ENCODE results near the gene ANKFY1.

ANKFY1 gene

DNA sequence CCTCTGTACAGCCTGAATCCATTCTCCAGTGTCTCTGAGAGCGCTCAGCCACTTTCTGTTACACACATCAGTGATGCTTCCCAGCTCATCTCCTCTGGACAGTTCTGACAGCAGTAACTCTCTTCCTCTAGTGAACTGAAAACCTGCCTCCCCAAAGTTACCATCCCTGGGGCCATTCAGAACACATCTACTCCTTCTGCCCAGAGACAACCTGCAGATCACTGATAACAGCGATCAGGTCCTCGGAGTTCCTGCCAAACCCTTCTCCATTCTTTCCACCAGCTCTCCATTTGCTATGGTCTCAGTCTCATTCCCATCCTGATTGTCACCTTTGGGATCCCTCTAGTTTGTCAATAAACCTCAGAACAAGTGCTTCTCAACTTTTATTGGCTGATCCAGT, 128.3 kb downstream of the ANKFY1 start:
- Histone ChIP-seq H3K4me1 (ENCODE audit: control insufficient read depth, insufficient read depth, low read length) (peaks cover 20% of the 10 kb centered on the region), H3K27me3 (ENCODE audit: control insufficient read depth, insufficient read depth, low read length) (no peaks in the 10 kb centered on the region), H3K36me3 (ENCODE audit: control insufficient read depth, insufficient read depth, low read length) (peaks cover 12% of the 10 kb centered on the region), H3K27ac (ENCODE audit: low read depth, low read length) (no peak overlapping the region), H3K9ac (ENCODE audit: low read length) (no peak overlapping the region), H3K4me3 (ENCODE audit: low read length) (peak overlapping the region; percentile 22)

DNA sequence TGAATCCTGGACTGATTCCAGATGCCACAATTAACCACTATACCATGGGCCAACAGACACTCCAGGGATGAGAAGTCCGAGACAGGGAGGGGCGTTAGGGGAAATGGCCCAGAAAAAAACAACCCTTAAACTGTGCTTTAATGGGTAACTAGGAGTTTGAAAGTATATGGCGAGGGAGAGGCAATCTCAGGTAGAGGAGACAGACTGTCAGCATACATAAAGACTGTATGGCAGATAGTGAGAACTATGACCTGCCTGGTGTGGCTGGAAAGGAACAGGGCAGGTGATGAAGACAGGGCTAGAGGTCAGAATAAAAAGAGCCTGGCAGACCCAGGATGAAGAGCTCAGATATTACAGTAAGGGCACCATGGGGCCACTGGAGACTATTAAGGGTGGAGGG, 129.1 kb downstream of the ANKFY1 start:
- H3K9ac ChIP-seq (ENCODE audit: low read length) = no peak overlapping the region
- H3K4me3 ChIP-seq (ENCODE audit: low read length) = no peak overlapping the region
- peaks cover 19% of the 10 kb centered on the region for H3K4me1 ChIP-seq (ENCODE audit: control insufficient read depth, insufficient read depth, low read length)
- H3K27ac ChIP-seq (ENCODE audit: low read depth, low read length) = no peak overlapping the region
- H3K27me3 ChIP-seq (ENCODE audit: control insufficient read depth, insufficient read depth, low read length) = no peaks in the 10 kb centered on the region
- peaks cover 12% of the 10 kb centered on the region for H3K36me3 ChIP-seq (ENCODE audit: control insufficient read depth, insufficient read depth, low read length)

DNA sequence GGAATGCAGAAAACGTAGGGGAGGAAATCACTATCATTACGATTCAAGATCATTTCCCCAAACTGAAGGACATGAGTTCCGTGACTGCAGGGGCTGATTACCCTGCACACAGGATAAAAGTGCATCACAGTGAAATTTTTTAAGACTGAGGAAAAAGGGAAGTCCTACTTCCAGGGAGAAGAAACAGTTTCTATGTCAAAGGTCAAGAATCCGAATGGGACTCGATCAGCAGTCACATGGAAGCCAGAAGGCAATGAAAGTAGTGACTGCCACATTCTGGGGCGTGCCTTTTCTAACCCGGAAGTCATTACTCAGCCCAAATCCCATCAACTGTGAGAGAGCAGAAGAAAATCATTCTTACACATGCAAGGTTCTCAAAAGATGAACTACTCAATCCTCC, 133.1 kb downstream of the ANKFY1 start:
- no peaks in the 10 kb centered on the region for H3K27me3 ChIP-seq (ENCODE audit: control insufficient read depth, insufficient read depth, low read length)
- peaks cover 6% of the 10 kb centered on the region for H3K36me3 ChIP-seq (ENCODE audit: control insufficient read depth, insufficient read depth, low read length)
- no peak overlapping the region for H3K9ac ChIP-seq (ENCODE audit: low read length)
- H3K4me1 ChIP-seq (ENCODE audit: control insufficient read depth, insufficient read depth, low read length) = peaks cover 2% of the 10 kb centered on the region
- H3K4me3 ChIP-seq (ENCODE audit: low read length) = no peak overlapping the region
- no peak overlapping the region for H3K27ac ChIP-seq (ENCODE audit: low read depth, low read length)

GRCh38 chr17:4127555-4127954, 136.2 kb downstream of the ANKFY1 start:
- no peak overlapping the region for H3K9ac ChIP-seq (ENCODE audit: low read length)
- no peak overlapping the region for H3K27ac ChIP-seq (ENCODE audit: low read depth, low read length)
- H3K4me3 ChIP-seq (ENCODE audit: low read length) = no peak overlapping the region
- H3K36me3 ChIP-seq (ENCODE audit: control insufficient read depth, insufficient read depth, low read length) = peaks cover 6% of the 10 kb centered on the region
- no peaks in the 10 kb centered on the region for H3K27me3 ChIP-seq (ENCODE audit: control insufficient read depth, insufficient read depth, low read length)
- H3K4me1 ChIP-seq (ENCODE audit: control insufficient read depth, insufficient read depth, low read length) = no peaks in the 10 kb centered on the region

DNA sequence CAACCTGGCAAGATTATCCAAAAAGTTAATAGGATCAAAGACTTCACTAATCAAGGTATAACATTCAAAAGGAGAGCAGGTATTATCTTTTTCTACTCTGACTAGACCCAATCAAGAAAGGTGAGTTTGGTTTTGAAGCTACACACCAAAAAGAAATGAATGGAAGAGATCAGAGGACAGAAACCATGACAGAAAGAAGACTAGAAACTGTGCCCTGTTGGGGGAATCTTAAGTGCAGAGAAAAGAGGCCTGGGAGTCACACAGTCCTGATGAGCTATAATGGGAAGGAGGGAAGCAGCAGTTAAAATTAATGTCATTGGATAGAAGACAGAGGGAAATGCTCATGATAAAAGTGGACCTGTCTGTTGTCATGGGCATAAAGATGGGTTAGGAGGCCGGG, 138.2 kb downstream of the ANKFY1 start:
- no peak overlapping the region for H3K9ac ChIP-seq (ENCODE audit: low read length)
- no peaks in the 10 kb centered on the region for H3K27me3 ChIP-seq (ENCODE audit: control insufficient read depth, insufficient read depth, low read length)
- H3K4me3 ChIP-seq (ENCODE audit: low read length) = no peak overlapping the region
- H3K36me3 ChIP-seq (ENCODE audit: control insufficient read depth, insufficient read depth, low read length) = peaks cover 4% of the 10 kb centered on the region
- no peak overlapping the region for H3K27ac ChIP-seq (ENCODE audit: low read depth, low read length)
- no peaks in the 10 kb centered on the region for H3K4me1 ChIP-seq (ENCODE audit: control insufficient read depth, insufficient read depth, low read length)

DNA sequence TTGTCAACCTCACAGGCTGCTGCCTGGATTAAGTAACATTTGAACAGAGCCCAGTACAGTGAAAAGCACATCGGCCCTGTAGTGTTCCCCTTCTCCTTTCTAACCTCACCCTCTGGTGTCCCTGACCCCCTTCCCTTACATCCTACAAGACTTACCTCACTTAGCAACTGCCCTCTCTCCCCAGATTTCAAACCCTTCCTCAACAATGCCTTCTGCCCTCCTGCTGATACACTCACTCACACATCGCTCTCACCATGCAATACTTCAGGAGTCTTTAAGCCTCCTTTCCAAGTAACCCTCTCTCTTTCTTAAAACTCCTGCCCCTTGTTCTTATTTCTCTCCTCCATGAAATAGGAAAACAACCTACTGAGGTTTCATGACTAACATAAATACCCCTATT, 138.8 kb downstream of the ANKFY1 start:
- H3K4me3 ChIP-seq (ENCODE audit: low read length) = no peak overlapping the region
- no peak overlapping the region for H3K9ac ChIP-seq (ENCODE audit: low read length)
- no peak overlapping the region for H3K27ac ChIP-seq (ENCODE audit: low read depth, low read length)
- no peaks in the 10 kb centered on the region for H3K27me3 ChIP-seq (ENCODE audit: control insufficient read depth, insufficient read depth, low read length)
- no peaks in the 10 kb centered on the region for H3K4me1 ChIP-seq (ENCODE audit: control insufficient read depth, insufficient read depth, low read length)
- H3K36me3 ChIP-seq (ENCODE audit: control insufficient read depth, insufficient read depth, low read length) = peaks cover 3% of the 10 kb centered on the region

DNA sequence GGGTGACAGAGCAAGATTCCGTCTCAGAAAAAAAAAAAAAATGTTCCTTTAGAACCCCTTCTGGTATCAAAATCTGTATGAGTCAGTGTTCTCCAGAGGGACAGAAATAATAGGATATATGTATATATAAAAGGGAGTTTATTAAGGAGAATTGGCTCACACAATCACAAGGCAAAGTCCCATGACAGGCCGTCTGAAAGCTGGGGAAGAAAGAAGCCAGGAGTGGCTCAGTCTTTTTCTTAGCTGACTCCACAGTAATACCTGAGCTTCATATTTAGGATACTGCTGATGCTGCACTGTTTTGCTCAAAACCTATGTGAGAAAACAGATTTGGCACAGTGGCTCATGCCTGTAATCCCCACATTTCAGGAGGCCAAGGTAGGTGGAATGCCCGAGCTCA, 143.4 kb downstream of the ANKFY1 start:
- Histone ChIP-seq H3K27ac (ENCODE audit: low read depth, low read length) (no peak overlapping the region), H3K4me1 (ENCODE audit: control insufficient read depth, insufficient read depth, low read length) (no peaks in the 10 kb centered on the region), H3K36me3 (ENCODE audit: control insufficient read depth, insufficient read depth, low read length) (peaks cover 20% of the 10 kb centered on the region), H3K4me3 (ENCODE audit: low read length) (no peak overlapping the region), H3K27me3 (ENCODE audit: control insufficient read depth, insufficient read depth, low read length) (no peaks in the 10 kb centered on the region), H3K9ac (ENCODE audit: low read length) (no peak overlapping the region)

DNA sequence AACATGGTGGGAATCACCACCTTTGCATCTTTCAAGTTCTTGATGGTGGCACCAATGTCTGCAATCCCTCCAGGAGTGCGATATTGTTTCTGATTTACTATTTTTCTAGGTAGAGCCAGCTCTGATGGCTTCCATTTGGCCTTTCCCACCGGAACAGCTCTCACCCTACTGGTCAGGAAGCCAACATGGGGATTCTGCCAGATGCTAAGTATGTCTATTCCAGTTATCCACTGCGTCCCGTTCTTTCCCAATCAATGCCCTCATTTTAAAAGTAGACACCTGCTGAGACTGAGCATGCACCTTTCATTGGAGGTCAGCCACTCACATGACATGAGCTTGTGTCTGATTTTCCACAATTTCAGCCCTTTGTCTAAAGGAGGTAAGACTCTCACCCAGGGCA, 144.5 kb downstream of the ANKFY1 start:
- H3K4me1 ChIP-seq (ENCODE audit: control insufficient read depth, insufficient read depth, low read length) = no peaks in the 10 kb centered on the region
- H3K36me3 ChIP-seq (ENCODE audit: control insufficient read depth, insufficient read depth, low read length) = peaks cover 21% of the 10 kb centered on the region
- no peak overlapping the region for H3K4me3 ChIP-seq (ENCODE audit: low read length)
- no peak overlapping the region for H3K9ac ChIP-seq (ENCODE audit: low read length)
- no peaks in the 10 kb centered on the region for H3K27me3 ChIP-seq (ENCODE audit: control insufficient read depth, insufficient read depth, low read length)
- H3K27ac ChIP-seq (ENCODE audit: low read depth, low read length) = no peak overlapping the region

DNA sequence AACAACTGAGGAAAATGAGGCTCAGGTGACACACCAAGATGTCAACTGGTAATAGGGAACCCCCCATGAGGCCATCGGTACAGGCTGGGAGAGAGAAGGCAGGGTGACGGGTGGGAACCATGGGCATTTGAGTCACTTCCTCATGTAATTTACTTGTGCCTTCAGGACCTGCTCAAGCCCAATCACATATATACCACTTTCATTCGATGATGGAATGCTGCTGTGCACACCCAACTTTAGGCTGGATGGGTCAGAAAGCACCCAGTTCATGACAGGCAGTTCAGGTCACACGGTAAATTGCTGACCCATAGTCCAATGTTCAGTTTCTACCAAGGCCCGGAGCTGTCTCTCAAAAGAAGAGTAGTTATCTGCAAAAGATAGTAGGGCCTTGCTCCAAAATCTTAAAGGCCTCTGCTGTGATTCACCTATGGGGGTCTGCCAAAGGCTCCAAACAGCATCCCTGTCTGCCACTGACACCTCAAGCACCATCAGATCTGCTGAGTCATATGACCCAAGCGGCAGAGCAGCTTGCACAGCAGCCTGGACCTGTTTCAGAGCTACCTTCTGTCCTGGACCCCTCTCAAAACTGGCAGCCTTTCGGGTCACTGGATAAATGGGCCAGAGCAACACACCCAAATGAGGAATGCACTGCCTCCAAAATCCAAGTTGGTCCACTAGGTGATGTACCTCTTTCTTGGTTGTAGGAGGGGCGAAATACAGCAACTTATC, 145.6 kb downstream of the ANKFY1 start:
- H3K36me3 ChIP-seq (ENCODE audit: control insufficient read depth, insufficient read depth, low read length) = peaks cover 28% of the 10 kb centered on the region
- no peak overlapping the region for H3K4me3 ChIP-seq (ENCODE audit: low read length)
- H3K4me1 ChIP-seq (ENCODE audit: control insufficient read depth, insufficient read depth, low read length) = no peaks in the 10 kb centered on the region
- no peak overlapping the region for H3K27ac ChIP-seq (ENCODE audit: low read depth, low read length)
- H3K9ac ChIP-seq (ENCODE audit: low read length) = no peak overlapping the region
- H3K27me3 ChIP-seq (ENCODE audit: control insufficient read depth, insufficient read depth, low read length) = no peaks in the 10 kb centered on the region

DNA sequence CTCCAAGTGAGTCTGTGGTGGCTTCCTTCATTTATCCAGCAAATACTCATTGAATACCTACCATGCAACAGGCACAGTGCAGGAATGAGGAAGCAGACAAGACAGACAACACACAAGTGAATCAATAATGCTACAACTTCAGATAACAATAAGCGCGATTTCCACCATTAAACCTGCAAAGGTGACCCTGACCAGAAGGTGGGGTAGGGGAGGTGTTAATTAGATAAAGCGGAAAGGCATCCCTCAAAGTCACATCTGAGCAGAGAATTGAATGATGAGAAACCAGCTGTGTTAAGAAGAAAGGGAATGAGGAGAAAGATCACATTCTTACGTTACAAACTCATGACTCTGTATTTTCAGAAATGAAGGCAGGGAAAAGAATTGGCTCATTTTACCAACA, 147.3 kb downstream of the ANKFY1 start:
- peaks cover 33% of the 10 kb centered on the region for H3K36me3 ChIP-seq (ENCODE audit: control insufficient read depth, insufficient read depth, low read length)
- H3K9ac ChIP-seq (ENCODE audit: low read length) = no peak overlapping the region

More for the DNA sequence above, 147.3 kb downstream of the ANKFY1 start:
- Histone ChIP-seq H3K4me3 (ENCODE audit: low read length) (no peak overlapping the region), H3K4me1 (ENCODE audit: control insufficient read depth, insufficient read depth, low read length) (no peaks in the 10 kb centered on the region), H3K27ac (ENCODE audit: low read depth, low read length) (no peak overlapping the region), H3K27me3 (ENCODE audit: control insufficient read depth, insufficient read depth, low read length) (no peaks in the 10 kb centered on the region)

Measured in rectal smooth muscle tissue (tissue), 1 donor.